NCI-H510A treated with DMSO at 0.1 percent for 48 hours (cell line): ENCODE measurements around the gene TBC1D22B.

Source experiments
- DNase-seq: peaks from one replicate; lab custom pipeline; 2025; lab: John Stamatoyannopoulos, UW

TBC1D22B gene

GRCh38 chr6:37357288-37357687, 99.7 kb downstream of the TBC1D22B start:
- DNase-seq, result no peak

DNA sequence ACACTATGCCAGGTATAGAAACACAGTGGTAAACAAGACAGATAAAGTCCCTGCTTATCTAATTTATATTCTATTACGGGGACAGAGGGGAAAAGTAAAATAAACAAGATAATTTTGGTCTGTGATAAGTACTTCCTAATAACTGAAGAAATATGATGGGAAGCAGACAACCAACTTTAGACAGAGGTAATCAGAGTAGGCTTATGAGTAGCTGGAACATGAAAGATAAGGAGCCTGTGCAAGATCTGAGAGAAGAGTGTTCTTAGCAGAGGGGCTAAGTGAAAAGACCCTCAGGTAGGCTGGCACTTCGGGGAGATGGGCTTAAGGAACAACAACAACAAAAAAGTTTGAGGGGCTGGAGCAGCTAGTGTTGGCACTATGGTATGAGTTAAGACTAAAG, 100.3 kb downstream of the TBC1D22B start:
- DNase-seq, result no peak

GRCh38 chr6:37359039-37359438, 101.5 kb downstream of the TBC1D22B start:
- no peak for DNase-seq

GRCh38 chr6:37362101-37362828, 104.7 kb downstream of the TBC1D22B start:
- DNase-seq, result no peak

GRCh38 chr6:37365791-37366190, 108.2 kb downstream of the TBC1D22B start:
- no peak for DNase-seq

GRCh38 chr6:37366910-37367309, 109.3 kb downstream of the TBC1D22B start:
- DNase-seq, result no peak

- no peak for DNase-seq
These were observed 111.4 kb downstream of the TBC1D22B start for GRCh38 chr6:37368961-37369320.

- DNase-seq, result no peak
These were observed 112.0 kb downstream of the TBC1D22B start for GRCh38 chr6:37369321-37370201.

DNA sequence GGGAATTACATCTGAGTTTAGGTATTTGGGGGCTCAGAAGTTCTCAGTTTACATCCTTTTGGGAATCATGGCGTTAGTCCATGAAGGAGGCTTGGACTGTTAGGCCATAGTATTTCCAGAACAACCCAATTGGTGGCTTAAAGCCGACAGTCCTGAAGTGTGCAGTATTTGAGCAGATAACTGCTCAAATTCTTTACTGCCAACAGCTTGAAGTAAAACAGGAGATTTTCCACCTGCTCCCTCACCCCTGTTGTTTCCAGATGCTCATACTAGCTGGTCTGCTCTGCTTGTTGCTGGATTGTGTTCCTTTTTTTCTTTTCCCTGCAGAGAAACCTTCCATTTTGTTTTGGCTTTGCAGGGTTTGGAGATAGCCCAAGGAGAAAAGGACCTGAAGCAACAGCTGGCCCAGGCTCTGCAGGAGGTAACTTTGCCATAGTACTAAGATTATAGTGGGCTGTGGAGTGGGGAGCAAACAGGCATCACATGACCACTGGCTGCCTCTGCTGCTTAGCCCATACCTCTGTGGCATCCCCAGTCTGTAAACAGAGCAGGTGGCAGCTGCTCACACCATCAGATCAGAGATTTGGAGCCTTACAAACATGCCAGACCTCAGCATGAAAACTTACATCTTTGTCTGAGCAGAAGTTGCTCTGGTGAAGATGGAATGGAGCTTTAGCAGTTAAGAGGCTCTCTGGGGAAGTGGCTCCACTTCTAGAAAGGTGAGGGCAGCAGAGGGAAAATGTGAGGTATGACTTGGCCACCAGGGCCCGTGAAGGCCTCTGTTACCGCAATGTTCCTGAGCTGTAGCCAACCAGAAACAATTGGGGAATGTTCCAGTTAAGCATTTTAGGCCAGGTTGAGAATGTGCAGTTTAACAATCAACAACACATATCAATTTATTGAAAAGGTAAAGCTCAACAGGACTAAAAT, 113.8 kb downstream of the TBC1D22B start:
- peak; percentile 35 for DNase-seq

- no peak for DNase-seq
These were observed 114.5 kb downstream of the TBC1D22B start for GRCh38 chr6:37372116-37372515.

DNA sequence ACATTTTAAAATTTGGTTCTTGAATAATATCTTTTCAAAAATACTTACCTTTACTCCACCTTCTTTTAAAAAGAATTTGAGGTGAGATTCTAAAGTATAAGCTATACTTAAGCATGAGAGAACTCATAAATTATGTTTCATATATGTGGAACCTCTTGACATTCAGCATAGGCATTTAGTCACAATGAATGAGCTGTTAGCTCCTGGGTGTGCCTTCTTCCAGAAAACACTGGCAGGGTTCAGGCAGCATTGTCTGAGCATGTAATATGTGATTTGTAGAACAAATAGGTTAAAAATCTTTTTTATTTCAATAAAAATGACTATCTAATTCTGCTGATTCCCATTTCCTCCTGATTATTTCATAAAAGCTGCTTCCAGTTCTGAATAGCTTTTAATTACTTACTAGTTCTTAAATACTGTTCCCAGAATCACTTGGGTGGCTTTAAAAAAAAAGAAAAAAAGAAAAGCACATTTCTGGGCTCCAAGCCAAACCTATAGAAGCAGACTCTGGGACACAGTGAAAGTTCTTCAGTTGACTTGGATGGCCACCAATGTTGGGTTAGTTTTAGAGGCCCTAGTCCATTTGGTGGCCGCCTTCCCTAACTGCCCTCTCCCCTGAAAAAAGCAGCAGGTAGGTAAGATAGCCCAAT, 116.4 kb downstream of the TBC1D22B start:
- DNase-seq, result no peak

DNA sequence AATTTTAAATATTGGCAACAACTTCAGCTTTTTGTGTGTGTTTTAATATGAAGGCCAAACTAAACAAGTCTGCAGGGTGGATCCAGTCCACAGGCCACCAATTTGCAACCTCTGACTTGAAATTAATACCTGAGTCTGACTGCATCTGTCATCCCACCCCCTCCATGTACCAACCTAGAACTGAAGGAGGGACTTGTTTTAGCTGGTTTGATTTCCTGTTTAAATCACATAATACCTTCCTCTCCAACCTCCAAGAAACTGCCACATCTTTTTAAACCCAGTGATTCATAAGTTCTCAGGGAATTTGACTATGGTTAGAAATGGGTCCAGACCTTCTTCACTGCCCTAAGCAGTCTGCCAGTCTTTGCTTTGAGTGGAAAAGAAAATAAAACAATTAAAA, 117.8 kb downstream of the TBC1D22B start:
- DNase-seq, result no peak

GRCh38 chr6:37376078-37376743, 118.6 kb downstream of the TBC1D22B start:
- no peak for DNase-seq

DNA sequence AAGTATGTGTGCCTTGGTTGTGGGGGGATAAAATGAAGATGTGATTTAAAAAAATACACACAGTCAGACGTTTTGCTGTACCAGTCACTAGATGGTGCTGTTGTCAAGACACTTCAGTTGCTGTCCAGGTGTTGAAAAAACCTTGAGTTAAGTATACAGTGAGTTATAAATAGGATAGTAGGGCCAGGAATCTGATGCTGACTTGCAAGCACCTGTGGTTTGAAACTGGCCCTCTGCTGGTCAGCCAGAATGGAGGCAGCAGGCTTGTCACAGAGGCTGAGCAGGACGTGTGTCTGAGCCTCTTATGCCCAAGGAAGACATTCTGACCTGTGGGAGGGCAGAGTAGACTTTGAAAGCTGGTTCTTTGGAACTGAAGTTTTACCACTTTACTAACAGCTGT, 124.0 kb downstream of the TBC1D22B start:
- peak; percentile 96 for DNase-seq
